Skeletal muscle tissue (tissue), 4 donors: ENCODE data around the gene C16orf95. TPM values are rescaled to one million over a fixed set of nuclear protein-coding genes. Genes with fewer than 3 reads are reported as not detected.

ENCODE experiments used
- H3K27ac ChIP-seq: one replicate; pipeline ENCODE4 v1.7.0; 2013; ENCODE audit warnings: mild to moderate bottlenecking, low read depth, low read length, inconsistent platforms
- H3K27me3 ChIP-seq, 3 donors: one replicate each; pipeline ENCODE4 v1.7.0; 2013; ENCODE audit warnings: low read length in 3 of 3; ENCODE audit not compliant: control insufficient read depth in 3 of 3, insufficient read depth in 3 of 3
- H3K36me3 ChIP-seq, 3 donors: one replicate each; pipeline ENCODE4 v1.7.0; 2013; ENCODE audit warnings: low read length in 3 of 3; ENCODE audit not compliant: control insufficient read depth in 3 of 3, insufficient read depth in 3 of 3
- H3K4me1 ChIP-seq, 3 donors: one replicate each; pipeline ENCODE4 v1.7.0; 2013; ENCODE audit warnings: low read length in 3 of 3, mild to moderate bottlenecking in 3 of 3; ENCODE audit not compliant: control insufficient read depth in 3 of 3, insufficient read depth in 3 of 3
- H3K4me3 ChIP-seq, 3 donors: one replicate each; pipeline ENCODE4 v1.7.0; 2013; ENCODE audit warnings: low read length in 3 of 3
- H3K9ac ChIP-seq, 3 donors: one replicate each; pipeline ENCODE4 v1.7.0; 2013; ENCODE audit warnings: low read length in 3 of 3, mild to moderate bottlenecking in 3 of 3, moderate library complexity in 2 of 3, low read depth in 1 of 3
- H3K9me3 ChIP-seq, 3 donors: one replicate each; pipeline ENCODE4 v1.7.0; 2013; ENCODE audit warnings: low read length in 3 of 3; ENCODE audit not compliant: control insufficient read depth in 3 of 3
- total RNA-seq: library from RNA; depleted of rRNA; stranded (reverse); fragments of >200 nt; gene quantifications from one replicate; pipeline ENCODE4 v1.2.3, GENCODE V29; 2014
- donor health status: Osteomylitis.

C16orf95 gene
- total RNA-seq, 1 donor from 2014 or later: 2.6 TPM

GRCh38 chr16:87347932-87348615 lies 30.9 kb upstream of the C16orf95 start:
- Histone ChIP-seq H3K27ac (no peak overlapping the region), H3K9me3 (no peaks in the 10 kb centered on the region), H3K4me1 (peaks cover 7 to 24% (median 21%) of the 10 kb centered on the region in 3 donors), H3K4me3 (no peak overlapping the region), H3K36me3 (peaks cover 25 to 44% (median 33%) of the 10 kb centered on the region in 3 donors), H3K27me3 (no peaks in the 10 kb centered on the region), H3K9ac (no peak overlapping the region)

GRCh38 chr16:87346517-87347060 lies 29.4 kb upstream of the C16orf95 start:
- H3K9me3 ChIP-seq: no peaks in the 10 kb centered on the region
- peaks cover 40 to 56% (median 47%) of the 10 kb centered on the region in 3 donors for H3K36me3 ChIP-seq
- H3K4me1 ChIP-seq: peaks cover 7 to 24% (median 19%) of the 10 kb centered on the region in 3 donors
- no peak overlapping the region for H3K27ac ChIP-seq
- H3K4me3 ChIP-seq: no peak overlapping the region
- no peaks in the 10 kb centered on the region for H3K27me3 ChIP-seq
- H3K9ac ChIP-seq: no peak overlapping the region

- Histone ChIP-seq H3K36me3 (peaks cover 40 to 62% (median 47%) of the 10 kb centered on the region in 3 donors), H3K27me3 (no peaks in the 10 kb centered on the region), H3K4me3 (no peak overlapping the region), H3K4me1 (peaks cover 3 to 19% (median 14%) of the 10 kb centered on the region in 3 donors), H3K9ac (no peak overlapping the region), H3K27ac (peak overlapping the region; percentile 18), H3K9me3 (no peaks in the 10 kb centered on the region)
These were observed 28.7 kb upstream of the C16orf95 start for GRCh38 chr16:87345726-87346424.

GRCh38 chr16:87344931-87345631 lies 27.9 kb upstream of the C16orf95 start:
- no peaks in the 10 kb centered on the region for H3K9me3 ChIP-seq
- H3K27me3 ChIP-seq: no peaks in the 10 kb centered on the region
- peaks cover 46 to 67% (median 49%) of the 10 kb centered on the region in 3 donors for H3K36me3 ChIP-seq
- H3K9ac ChIP-seq: no peak overlapping the region
- H3K27ac ChIP-seq: peak overlapping the region; percentile 36
- H3K4me3 ChIP-seq: no peak overlapping the region
- peaks cover 0 to 11% (median 6%) of the 10 kb centered on the region in 3 donors for H3K4me1 ChIP-seq

- no peaks in the 10 kb centered on the region for H3K9me3 ChIP-seq
- H3K4me3 ChIP-seq: no peak overlapping the region
- peak overlapping the region; percentile 36 for H3K27ac ChIP-seq
- peaks cover 50 to 71% (median 53%) of the 10 kb centered on the region in 3 donors for H3K36me3 ChIP-seq
- peaks cover 0 to 7% (median 4%) of the 10 kb centered on the region in 3 donors for H3K4me1 ChIP-seq
- peak overlapping the region in 1 of 3 donors; percentile 3 for H3K9ac ChIP-seq
- H3K27me3 ChIP-seq: no peaks in the 10 kb centered on the region
These were observed 27.2 kb upstream of the C16orf95 start for GRCh38 chr16:87344165-87344930.

- Histone ChIP-seq H3K9ac (peak overlapping the region in 1 of 3 donors; percentile 3), H3K27ac (no peak overlapping the region), H3K9me3 (no peaks in the 10 kb centered on the region), H3K36me3 (peaks cover 56 to 72% (median 58%) of the 10 kb centered on the region in 3 donors), H3K4me1 (peaks cover 0 to 7% (median 4%) of the 10 kb centered on the region in 3 donors), H3K4me3 (no peak overlapping the region), H3K27me3 (no peaks in the 10 kb centered on the region)
These were observed 26.5 kb upstream of the C16orf95 start for GRCh38 chr16:87343753-87344050.

- H3K9me3 ChIP-seq: no peaks in the 10 kb centered on the region
- H3K4me1 ChIP-seq: peaks cover 0 to 7% (median 4%) of the 10 kb centered on the region in 3 donors
- H3K9ac ChIP-seq: no peak overlapping the region
- H3K36me3 ChIP-seq: peaks cover 55 to 72% (median 57%) of the 10 kb centered on the region in 3 donors
- H3K27ac ChIP-seq: no peak overlapping the region
- H3K4me3 ChIP-seq: no peak overlapping the region
- no peaks in the 10 kb centered on the region for H3K27me3 ChIP-seq
These were observed 26.0 kb upstream of the C16orf95 start for GRCh38 chr16:87342978-87343752.

GRCh38 chr16:87342504-87342903 lies 25.3 kb upstream of the C16orf95 start:
- H3K36me3 ChIP-seq: peaks cover 53 to 73% (median 57%) of the 10 kb centered on the region in 3 donors
- H3K9ac ChIP-seq: no peak overlapping the region
- H3K4me1 ChIP-seq: peaks cover 0 to 7% (median 4%) of the 10 kb centered on the region in 3 donors
- H3K27me3 ChIP-seq: no peaks in the 10 kb centered on the region
- no peak overlapping the region for H3K27ac ChIP-seq
- no peaks in the 10 kb centered on the region for H3K9me3 ChIP-seq
- no peak overlapping the region for H3K4me3 ChIP-seq

GRCh38 chr16:87340198-87340597 lies 23.0 kb upstream of the C16orf95 start:
- H3K4me3 ChIP-seq: no peak overlapping the region
- no peaks in the 10 kb centered on the region for H3K9me3 ChIP-seq
- no peak overlapping the region for H3K27ac ChIP-seq
- no peak overlapping the region for H3K9ac ChIP-seq
- peaks cover 0 to 4% (median 0%) of the 10 kb centered on the region in 3 donors for H3K4me1 ChIP-seq
- H3K27me3 ChIP-seq: no peaks in the 10 kb centered on the region
- H3K36me3 ChIP-seq: peaks cover 53 to 60% (median 55%) of the 10 kb centered on the region in 3 donors
